ENCODE data around the gene CLIC5. TPM values are rescaled to one million over a fixed set of nuclear protein-coding genes. Genes with fewer than 3 reads are reported as not detected.

Gene CLIC5
- total RNA-seq, 1 experiment from 2014 or later: 0.05 TPM

DNA sequence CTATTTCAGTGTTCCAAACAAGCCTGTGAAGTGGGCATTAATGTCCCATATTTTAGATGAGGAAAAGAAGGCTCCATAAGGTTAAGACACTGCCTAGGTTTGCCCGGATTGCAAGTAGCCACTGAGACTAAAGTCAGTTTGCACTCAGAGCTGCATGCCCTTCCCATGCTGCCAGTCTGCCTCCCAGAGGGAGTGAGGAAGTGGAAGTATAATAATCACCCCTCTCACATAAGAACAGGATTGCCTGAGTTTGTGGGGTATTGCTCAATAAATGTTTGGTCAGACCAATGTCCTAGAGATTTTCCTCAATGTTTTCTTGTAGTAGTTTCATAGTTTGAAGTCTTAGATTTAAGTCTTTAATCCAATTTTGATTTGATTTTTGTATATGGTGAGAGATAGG lies 43.9 kb upstream of the CLIC5 start:
- no peak for ATAC-seq
- no peaks in the 10 kb centered on the region; the same call in 1 of the 2 replicates for H3K4me1 ChIP-seq (ENCODE audit: control insufficient read depth, insufficient read depth, low read length)
- H3K27me3 ChIP-seq (ENCODE audit: control insufficient read depth, insufficient read depth, low read length): 0 out of 2 replicates have a peak, but pooled peaks cover 3% of the 10 kb centered on the region
- TF ChIP-seq TCF7L2 (IDR thresholded peaks at IDR 0.05; ENCODE audit: low read depth, low read length) (no peak), POLR2AphosphoS5 (IDR thresholded peaks at IDR 0.05; ENCODE audit: low read depth, low read length) (no peak), SIN3A (IDR thresholded peaks at IDR 0.05; ENCODE audit: borderline replicate concordance, insufficient read depth, low read depth, low read length) (no peak), REST (IDR thresholded peaks at IDR 0.05; ENCODE audit: insufficient read depth in 1 of 2, low read depth in 2 of 2, low read length in 1 of 2) (no peak)
- TF ChIP-seq, protein P1, sequence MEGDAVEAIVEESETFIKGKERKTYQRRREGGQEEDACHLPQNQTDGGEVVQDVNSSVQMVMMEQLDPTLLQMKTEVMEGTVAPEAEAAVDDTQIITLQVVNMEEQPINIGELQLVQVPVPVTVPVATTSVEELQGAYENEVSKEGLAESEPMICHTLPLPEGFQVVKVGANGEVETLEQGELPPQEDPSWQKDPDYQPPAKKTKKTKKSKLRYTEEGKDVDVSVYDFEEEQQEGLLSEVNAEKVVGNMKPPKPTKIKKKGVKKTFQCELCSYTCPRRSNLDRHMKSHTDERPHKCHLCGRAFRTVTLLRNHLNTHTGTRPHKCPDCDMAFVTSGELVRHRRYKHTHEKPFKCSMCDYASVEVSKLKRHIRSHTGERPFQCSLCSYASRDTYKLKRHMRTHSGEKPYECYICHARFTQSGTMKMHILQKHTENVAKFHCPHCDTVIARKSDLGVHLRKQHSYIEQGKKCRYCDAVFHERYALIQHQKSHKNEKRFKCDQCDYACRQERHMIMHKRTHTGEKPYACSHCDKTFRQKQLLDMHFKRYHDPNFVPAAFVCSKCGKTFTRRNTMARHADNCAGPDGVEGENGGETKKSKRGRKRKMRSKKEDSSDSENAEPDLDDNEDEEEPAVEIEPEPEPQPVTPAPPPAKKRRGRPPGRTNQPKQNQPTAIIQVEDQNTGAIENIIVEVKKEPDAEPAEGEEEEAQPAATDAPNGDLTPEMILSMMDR (IDR thresholded peaks at IDR 0.05): no peak
- BruUV-seq (replicated peaks): no TSS peak
- CTCF ChIA-PET: no interaction called here
- DNase-seq (ENCODE audit: low read depth, low spot score): no peak
- in situ Hi-C loops (cut with HindIII; ENCODE audit: low pct_unique_long_range_greater_than_20kb, low sequenced_read_pairs) (no loop called here), intact Hi-C loops (cut with micrococcal nuclease; ENCODE audit: unreplicated experiment) (no loop called here)
- H3K36me3 ChIP-seq (ENCODE audit: control insufficient read depth, insufficient read depth, low read length): no peaks in the 10 kb centered on the region; the same call in 1 of the 2 replicates
- H3K9me3 ChIP-seq (ENCODE audit: control insufficient read depth, insufficient read depth, low read depth, low read length): no peaks in the 10 kb centered on the region
- POLR2A ChIA-PET: no interaction called here
- no peak overlapping the region for H3K27ac ChIP-seq (ENCODE audit: low read length)
- no peak overlapping the region for H3K4me3 ChIP-seq (ENCODE audit: low read depth in 2 of 2, low read length in 2 of 2)

- DNase-seq (ENCODE audit: low read depth, low spot score): no peak
- in situ Hi-C loops (cut with HindIII; ENCODE audit: low pct_unique_long_range_greater_than_20kb, low sequenced_read_pairs): no loop called here
- CTCF ChIA-PET: no interaction called here
Measured at GRCh38 chr6:46058951-46059350, 43.3 kb upstream of the CLIC5 start.

More at GRCh38 chr6:46058951-46059350, 43.3 kb upstream of the CLIC5 start:
- no peaks in the 10 kb centered on the region; the same call in 1 of the 2 replicates for H3K4me1 ChIP-seq (ENCODE audit: control insufficient read depth, insufficient read depth, low read length)
- H3K4me3 ChIP-seq (ENCODE audit: low read depth in 2 of 2, low read length in 2 of 2): no peak overlapping the region
- H3K27ac ChIP-seq (ENCODE audit: low read length): no peak overlapping the region
- ATAC-seq: no peak
- intact Hi-C loops (cut with micrococcal nuclease; ENCODE audit: unreplicated experiment): no loop called here
- no peaks in the 10 kb centered on the region for H3K9me3 ChIP-seq (ENCODE audit: control insufficient read depth, insufficient read depth, low read depth, low read length)
- no TSS peak for BruUV-seq (replicated peaks)
- TF ChIP-seq, protein P1 (IDR thresholded peaks at IDR 0.05): no peak
- TF ChIP-seq SIN3A (IDR thresholded peaks at IDR 0.05; ENCODE audit: borderline replicate concordance, insufficient read depth, low read depth, low read length) (no peak), TCF7L2 (IDR thresholded peaks at IDR 0.05; ENCODE audit: low read depth, low read length) (no peak), POLR2AphosphoS5 (IDR thresholded peaks at IDR 0.05; ENCODE audit: low read depth, low read length) (no peak), REST (IDR thresholded peaks at IDR 0.05; ENCODE audit: insufficient read depth in 1 of 2, low read depth in 2 of 2, low read length in 1 of 2) (no peak)
- POLR2A ChIA-PET: no interaction called here
- H3K36me3 ChIP-seq (ENCODE audit: control insufficient read depth, insufficient read depth, low read length): no peaks in the 10 kb centered on the region; the same call in 1 of the 2 replicates
- H3K27me3 ChIP-seq (ENCODE audit: control insufficient read depth, insufficient read depth, low read length): no peaks in the 10 kb centered on the region

All from Panc1 (cell line).